Heart right ventricle (tissue), 16 donors: ENCODE results near the gene SLC12A8. TPM values are rescaled to one million over a fixed set of nuclear protein-coding genes. Genes with fewer than 3 reads are reported as not detected.
A peak's percentile ranks its signal among the peaks of the same experiment; 100 is the strongest.

Experiments used
- ATAC-seq, 8 donors: fragments of 200-7000 bp; cut with Tn5 transposase; one replicate each; pipeline ENCODE4 v1.9.1; 2020; ENCODE audit warnings: mild to moderate bottlenecking in 8 of 8, moderate library complexity in 8 of 8, moderate number of reproducible peaks in 1 of 8
- DNase-seq, 2 donors: peaks; one replicate each; pipeline ENCODE4 v3.0.0-alpha.2; 2020
- H3K27ac ChIP-seq, 10 donors: fragments of 200-600 bp; sonication (generic) in 2 of 10; one replicate each; pipeline versions ENCODE4 v1.5.0 to v1.8.0; 2020 to 2022; ENCODE audit warnings: mild to moderate bottlenecking in 3 of 10
- H3K27me3 ChIP-seq, 7 donors: fragments of 200-600 bp; one replicate each; pipeline ENCODE4 v1.8.0; 2021 to 2022; ENCODE audit warnings: mild to moderate bottlenecking in 2 of 7
- H3K36me3 ChIP-seq, 9 donors: fragments of 200-600 bp; sonication (generic) in 1 of 9; one replicate each; pipeline versions ENCODE4 v1.5.0 to v1.8.0; 2020 to 2022; ENCODE audit warnings: mild to moderate bottlenecking in 2 of 9
- H3K4me1 ChIP-seq, 9 donors: fragments of 200-600 bp; sonication (generic) in 1 of 9; one replicate each; pipeline versions ENCODE4 v1.5.0 to v1.8.0; 2020 to 2022; ENCODE audit warnings: mild to moderate bottlenecking in 4 of 9
- H3K4me3 ChIP-seq, 10 donors: fragments of 200-600 bp; sonication (generic) in 2 of 10; one replicate each; pipeline versions ENCODE4 v1.5.0 to v1.8.0; 2020 to 2022; ENCODE audit warnings: mild to moderate bottlenecking in 7 of 10, moderate library complexity in 2 of 10
- H3K9me3 ChIP-seq, 11 donors: fragments of 200-600 bp in 10 of 11; sonication (generic) in 2 of 11; one replicate each; pipeline versions ENCODE4 v1.5.0 to v1.8.0; 2013 to 2022; ENCODE audit warnings: mild to moderate bottlenecking in 2 of 11, control low read depth in 1 of 11, moderate library complexity in 1 of 11
- WGBS, 2 donors: extraction: QIAGEN DNeasy Blood & Tissue Kit; methylation state at CpG; one replicate each; pipeline ENCODE4 v1.1.7; 2013; ENCODE audit warnings: inconsistent platforms in 1 of 2; 5-methylcytosine and 5-hydroxymethylcytosine counted together
- intact Hi-C, 10 donors: fragments of 100-400 bp; cut with DNase I; formaldehyde crosslinking; loops; one replicate each; pipeline versions ENCODE4 v1.11.1 to v1.14.2; 2022
- polyA plus RNA-seq, 2 donors: library from polyadenylated mRNA; stranded (reverse); fragments of 200-250 nt; gene quantifications; one replicate each; pipeline ENCODE4 v1.2.3, GENCODE V29; 2013
- total RNA-seq, 10 donors: library from RNA; stranded (reverse); fragmentation: NEBNext Ultra II Directional in 3 of 10; extraction: Animal tissue kit (Norgen Biotek cat#: 25700) in 3 of 10; gene quantifications; one replicate each; pipeline versions ENCODE4 v1.2.1 to v1.2.4, GENCODE V29; 2021 to 2023
- TF ChIP-seq, protein P1 (sequence below), 9 donors: fragments of 200-600 bp; sonication (generic) in 2 of 9; IDR thresholded peaks; one replicate each; pipeline versions ENCODE4 v1.5.0 to v1.8.0; 2021 to 2022; ENCODE audit warnings: antibody characterized with exemption in 9 of 9, mild to moderate bottlenecking in 5 of 9, moderate library complexity in 1 of 9
- donor health status: Arrhythmogenic right ventricular cardiomyopathy.
- donor health status: ischemic (EF 13 %, LVEDD 7.1; RV severe dilation, severe dysfunction).
- donor health status: healthy with polysubstance abuse.
- donor health status: DM: no; HTN: yes; CAD: no.
- donor health status: DM: no; HTN: no; CAD: no.
- donor health status: ischemic (EF 25% LVEDD 6.9; RV normal size, moderate dysfunction).
- donor health status: ischemic (EF 25% LVEDD 5.7; RV mildly dilated, moderate dysfunction).
- donor health status: healthy.
- donor health status: DM: yes; HTN: yes; CAD: no.
- donor health status: Ischemic cardiomyopathy.
- donor health status: ischemic (EF 35%, LVEDD 5.7; RV mildly dilated, moderate dysfunction).
- donor health status: nonischemic (EF 11% LVEDD 7.7; RV severe dilation, severe dysfunction).
- donor health status: DM: yes; HTN: yes; CAD: no.
- donor health status: PGD.
- donor health status: ischemic (EF 29% LVEDD 5.4; RV normal size, mild dysfunction).
- donor health status: nonischemic (EF 23%, LVEDD 6.1; RV moderate dilation, normal function).

Gene SLC12A8
- total and polyA plus RNA-seq, 12 donors, result 0.09 to 0.88 (median 0.40) TPM; not detected in 1

DNA sequence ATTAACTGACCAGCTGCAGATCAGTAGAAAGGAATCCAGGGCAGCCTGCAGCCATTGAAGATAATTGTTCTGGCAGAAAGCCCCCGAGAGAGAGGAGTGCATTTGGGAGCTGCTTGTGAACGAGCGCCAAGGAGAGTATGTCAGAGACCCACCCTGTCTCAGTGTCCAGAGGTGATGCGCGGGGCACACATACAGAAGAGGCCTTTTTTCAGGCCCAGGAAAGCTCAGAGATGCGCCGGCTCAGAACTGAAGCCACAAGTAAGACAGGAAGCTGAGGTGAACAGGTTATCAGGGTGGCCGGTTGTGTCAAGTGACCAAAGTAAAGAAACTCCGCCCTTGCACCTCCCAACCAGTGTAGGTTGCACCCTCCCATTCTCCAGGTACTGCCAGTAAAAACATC lies 96.9 kb downstream of the SLC12A8 start:
- Histone ChIP-seq H3K9me3 (no peaks in the 10 kb centered on the region), H3K27me3 (no peaks in the 10 kb centered on the region), H3K36me3 (no peaks in the 10 kb centered on the region), H3K4me3 (no peak overlapping the region), H3K4me1 (peaks cover 10 to 50% (median 35%) of the 10 kb centered on the region in 9 donors), H3K27ac (peak overlapping the region in 3 of 10 donors; percentile 70 to 72 (median 71))
- TF ChIP-seq, protein P1, sequence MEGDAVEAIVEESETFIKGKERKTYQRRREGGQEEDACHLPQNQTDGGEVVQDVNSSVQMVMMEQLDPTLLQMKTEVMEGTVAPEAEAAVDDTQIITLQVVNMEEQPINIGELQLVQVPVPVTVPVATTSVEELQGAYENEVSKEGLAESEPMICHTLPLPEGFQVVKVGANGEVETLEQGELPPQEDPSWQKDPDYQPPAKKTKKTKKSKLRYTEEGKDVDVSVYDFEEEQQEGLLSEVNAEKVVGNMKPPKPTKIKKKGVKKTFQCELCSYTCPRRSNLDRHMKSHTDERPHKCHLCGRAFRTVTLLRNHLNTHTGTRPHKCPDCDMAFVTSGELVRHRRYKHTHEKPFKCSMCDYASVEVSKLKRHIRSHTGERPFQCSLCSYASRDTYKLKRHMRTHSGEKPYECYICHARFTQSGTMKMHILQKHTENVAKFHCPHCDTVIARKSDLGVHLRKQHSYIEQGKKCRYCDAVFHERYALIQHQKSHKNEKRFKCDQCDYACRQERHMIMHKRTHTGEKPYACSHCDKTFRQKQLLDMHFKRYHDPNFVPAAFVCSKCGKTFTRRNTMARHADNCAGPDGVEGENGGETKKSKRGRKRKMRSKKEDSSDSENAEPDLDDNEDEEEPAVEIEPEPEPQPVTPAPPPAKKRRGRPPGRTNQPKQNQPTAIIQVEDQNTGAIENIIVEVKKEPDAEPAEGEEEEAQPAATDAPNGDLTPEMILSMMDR (IDR thresholded peaks at IDR 0.05), result no peak
- intact Hi-C loops, result no loop called here
- DNase-seq (peak; percentile 20 to 30), ATAC-seq (peak in 7 of 8 donors; percentile 25 to 70 (median 55))
- WGBS, 2 donors, result 44 to 47% methylated on average over 9 of the region's 9 CpGs

DNA sequence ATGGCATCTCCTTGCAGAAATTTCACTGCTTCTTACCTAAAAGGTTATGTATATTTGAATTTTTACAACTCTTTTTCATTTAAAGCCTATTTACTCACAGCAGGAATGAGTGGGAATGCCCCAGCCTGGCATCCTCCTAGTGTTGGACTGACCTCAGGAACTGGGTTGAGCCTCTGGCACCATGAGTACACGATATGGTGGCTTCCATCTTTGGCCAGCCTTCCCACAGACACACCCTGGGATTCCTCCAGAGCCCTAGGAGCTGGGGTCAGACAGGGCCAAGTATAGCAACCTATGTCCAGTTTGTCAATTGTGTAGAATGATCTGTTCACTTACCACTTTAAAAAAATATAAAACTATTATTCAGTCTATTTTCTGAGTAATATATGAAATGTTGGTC lies 99.6 kb downstream of the SLC12A8 start:
- intact Hi-C loops, result loop anchor here in 1 of 10 donors (5.0 kb wide), 1 partner anchor 41 kb away; no protein-coding TSS in a partner anchor
- no peak for ATAC-seq
- Histone ChIP-seq H3K27ac (no peak overlapping the region), H3K4me3 (no peak overlapping the region), H3K27me3 (no peaks in the 10 kb centered on the region), H3K36me3 (no peaks in the 10 kb centered on the region), H3K4me1 (peaks cover 10 to 44% (median 31%) of the 10 kb centered on the region in 9 donors), H3K9me3 (no peaks in the 10 kb centered on the region)
- TF ChIP-seq, protein P1 (IDR thresholded peaks at IDR 0.05), result no peak
- WGBS, 2 donors, result 52 to 64% methylated on average over 1 of the region's 1 CpG
- no peak for DNase-seq

DNA sequence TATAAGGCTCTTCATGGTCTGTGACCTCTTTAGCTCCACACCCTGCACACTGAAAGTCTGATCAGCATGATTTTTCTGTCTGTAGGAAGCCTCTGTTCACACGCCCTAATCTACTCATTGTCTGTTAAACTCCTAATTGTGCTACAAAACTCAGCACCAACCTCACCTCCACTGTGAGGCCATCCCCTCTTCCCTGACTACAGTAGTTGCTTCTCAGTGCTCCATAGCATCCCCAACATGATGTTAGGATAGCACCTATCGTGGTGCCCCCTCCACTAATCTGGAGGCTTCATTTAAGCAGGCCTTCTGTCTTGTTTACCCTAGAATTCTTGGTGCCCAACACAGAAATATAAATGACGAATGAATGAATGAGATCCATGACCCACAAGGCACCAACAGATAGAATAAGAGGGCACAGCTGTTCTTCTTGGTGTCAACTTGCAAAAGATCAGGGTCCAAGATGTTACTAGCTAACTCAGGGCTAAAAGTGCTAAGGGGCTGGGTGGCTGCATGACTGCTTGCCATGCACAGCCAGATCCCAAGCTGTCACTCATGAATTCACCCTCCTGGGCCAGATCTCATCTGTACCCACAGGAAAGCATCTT lies 101.6 kb downstream of the SLC12A8 start:
- no peak for DNase-seq
- peaks cover 0 to 29% (median 11%) of the 10 kb centered on the region in 9 donors for H3K4me1 ChIP-seq
- H3K27me3 ChIP-seq, result no peaks in the 10 kb centered on the region
- ATAC-seq, result no peak
- H3K9me3 ChIP-seq, result no peaks in the 10 kb centered on the region
- H3K36me3 ChIP-seq, result no peaks in the 10 kb centered on the region
- TF ChIP-seq, protein P1 (IDR thresholded peaks at IDR 0.05), result no peak
- WGBS, 2 donors, result 91 to 96% methylated on average over 3 of the region's 3 CpGs
- intact Hi-C loops, result loop anchor here in 1 of 10 donors (5.0 kb wide), 1 partner anchor 39 kb away; no protein-coding TSS in a partner anchor
- no peak overlapping the region for H3K27ac ChIP-seq
- H3K4me3 ChIP-seq, result no peak overlapping the region

DNA sequence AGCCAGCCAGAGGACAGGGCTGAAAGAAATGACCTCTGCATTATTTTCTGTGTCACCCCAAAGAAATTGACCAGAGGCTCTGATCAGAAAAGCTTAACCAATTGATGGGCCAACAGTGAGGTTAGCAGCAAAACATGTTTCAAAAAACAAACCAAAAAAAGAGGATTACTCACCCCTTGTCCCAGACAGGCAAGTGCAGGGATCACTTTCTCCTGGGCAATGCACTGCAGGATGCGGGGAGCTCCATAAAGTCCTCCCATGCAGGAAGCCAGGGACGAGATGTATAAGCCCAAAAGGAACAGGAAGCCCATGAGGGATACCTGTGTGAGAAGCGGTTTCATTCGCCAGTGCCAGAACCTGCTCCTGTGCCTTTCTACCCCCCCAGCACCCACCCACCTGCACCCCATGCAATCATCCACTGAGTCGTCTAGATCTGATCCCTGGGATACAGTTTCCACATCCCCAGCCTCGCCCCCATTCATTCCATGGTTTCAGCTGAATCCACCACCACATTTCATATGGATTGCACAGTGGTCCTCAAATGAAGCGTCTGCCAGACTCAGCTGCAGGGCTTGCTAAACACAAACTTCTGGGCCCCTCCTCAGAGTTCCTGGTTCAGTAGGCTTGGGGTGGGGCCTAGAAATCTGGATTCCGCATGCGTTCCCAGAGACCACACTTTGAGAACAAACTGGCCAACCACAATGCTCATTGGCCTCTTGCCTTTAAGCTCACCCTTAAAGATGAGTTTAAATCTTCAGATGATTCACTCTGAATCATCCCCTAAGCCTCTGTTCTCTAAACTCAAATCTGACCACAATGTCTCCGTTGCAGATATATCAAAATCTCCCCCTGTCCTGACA lies 102.3 kb downstream of the SLC12A8 start:
- intact Hi-C loops, result loop anchor here in 1 of 10 donors (5.0 kb wide), 1 partner anchor 38 kb away; no protein-coding TSS in a partner anchor
- TF ChIP-seq, protein P1 (IDR thresholded peaks at IDR 0.05), result no peak
- H3K4me3 ChIP-seq, result no peak overlapping the region
- no peak overlapping the region for H3K27ac ChIP-seq
- H3K36me3 ChIP-seq, result no peaks in the 10 kb centered on the region
- DNase-seq (no peak), ATAC-seq (no peak)
- 94 to 97% methylated on average over 10 of the region's 10 CpGs for WGBS, 2 donors
- peaks cover 0 to 22% (median 3%) of the 10 kb centered on the region in 9 donors for H3K4me1 ChIP-seq
- no peaks in the 10 kb centered on the region for H3K27me3 ChIP-seq
- peaks cover 0 to 5% (median 0%) of the 10 kb centered on the region in 11 donors for H3K9me3 ChIP-seq
